Measurements from ENCODE around the gene COMMD6. TPM values are rescaled to one million over a fixed set of nuclear protein-coding genes. Genes with fewer than 3 reads are reported as not detected.
A peak's percentile ranks its signal among the peaks of the same experiment; 100 is the strongest.

COMMD6 gene
- total and polyA plus RNA-seq, 2 of the 4 experiments (the other 2 are of a cell fraction) = 63.5 to 144 TPM

GRCh38 chr13:75544681-75545330, 7.2 kb upstream of the COMMD6 start:
- H2BK5ac ChIP-seq (ENCODE audit: low read depth, low read length, poor library complexity, severe bottlenecking) = no peak overlapping the region
- dilution Hi-C loops (cut with HindIII; ENCODE audit: low sequenced_read_pairs, unreplicated experiment) (no loop called here), intact Hi-C loops (cut with micrococcal nuclease) (loop anchor here (5.0 kb wide), 1 partner anchor 1248 kb away; no protein-coding TSS in a partner anchor), in situ Hi-C loops (cut with MboI; ENCODE audit: low sequenced_read_pairs) (loop anchor here (5.0 to 10.0 kb wide), 2 partner anchors 63 to 170 kb away; partner anchors contain the start of gene TBC1D4)
- 40% methylated on average over 1 of the region's 10 CpGs; no CpG with 5 or more reads in 1 of the 2 experiments for WGBS, 2 experiments (ENCODE audit: extremely low coverage in 2 of 2, insufficient read length in 1 of 2)
- H2BK20ac ChIP-seq (ENCODE audit: low read depth, low read length) = no peak overlapping the region
- H4K5ac ChIP-seq (ENCODE audit: low read depth, low read length) = no peak overlapping the region
- no peaks in the 10 kb centered on the region for H3K36me3 ChIP-seq (ENCODE audit: control insufficient read depth, insufficient read depth, low read length)
- TF ChIP-seq MAZ (IDR thresholded peaks at IDR 0.05; ENCODE audit: borderline replicate concordance, low read depth, low read length) = no peak
- peak; percentile 90 for TF ChIP-seq CEBPB (IDR thresholded peaks at IDR 0.05; ENCODE audit: low read depth, low read length)
- no peak for TF ChIP-seq RFX5 (IDR thresholded peaks at IDR 0.05; ENCODE audit: low read depth, low read length)
- TF ChIP-seq FOS (IDR thresholded peaks at IDR 0.05; ENCODE audit: low read depth, low read length) = no peak
- TF ChIP-seq, protein P1, sequence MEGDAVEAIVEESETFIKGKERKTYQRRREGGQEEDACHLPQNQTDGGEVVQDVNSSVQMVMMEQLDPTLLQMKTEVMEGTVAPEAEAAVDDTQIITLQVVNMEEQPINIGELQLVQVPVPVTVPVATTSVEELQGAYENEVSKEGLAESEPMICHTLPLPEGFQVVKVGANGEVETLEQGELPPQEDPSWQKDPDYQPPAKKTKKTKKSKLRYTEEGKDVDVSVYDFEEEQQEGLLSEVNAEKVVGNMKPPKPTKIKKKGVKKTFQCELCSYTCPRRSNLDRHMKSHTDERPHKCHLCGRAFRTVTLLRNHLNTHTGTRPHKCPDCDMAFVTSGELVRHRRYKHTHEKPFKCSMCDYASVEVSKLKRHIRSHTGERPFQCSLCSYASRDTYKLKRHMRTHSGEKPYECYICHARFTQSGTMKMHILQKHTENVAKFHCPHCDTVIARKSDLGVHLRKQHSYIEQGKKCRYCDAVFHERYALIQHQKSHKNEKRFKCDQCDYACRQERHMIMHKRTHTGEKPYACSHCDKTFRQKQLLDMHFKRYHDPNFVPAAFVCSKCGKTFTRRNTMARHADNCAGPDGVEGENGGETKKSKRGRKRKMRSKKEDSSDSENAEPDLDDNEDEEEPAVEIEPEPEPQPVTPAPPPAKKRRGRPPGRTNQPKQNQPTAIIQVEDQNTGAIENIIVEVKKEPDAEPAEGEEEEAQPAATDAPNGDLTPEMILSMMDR (conservative IDR thresholded peaks at IDR 0.05; ENCODE audit: low read depth, low read length) = no peak
- TF ChIP-seq ELK1 (IDR thresholded peaks at IDR 0.05; ENCODE audit: borderline replicate concordance, low read depth, low read length) = no peak
- TF ChIP-seq CHD1 (IDR thresholded peaks at IDR 0.05; ENCODE audit: low read depth, low read length) = no peak
- no peak for TF ChIP-seq NFE2L2 (IDR thresholded peaks at IDR 0.05; ENCODE audit: low read depth, low read length)
- TF ChIP-seq BHLHE40 (IDR thresholded peaks at IDR 0.05; ENCODE audit: low read depth, low read length) = peak; percentile 69
- TF ChIP-seq, protein P2, sequence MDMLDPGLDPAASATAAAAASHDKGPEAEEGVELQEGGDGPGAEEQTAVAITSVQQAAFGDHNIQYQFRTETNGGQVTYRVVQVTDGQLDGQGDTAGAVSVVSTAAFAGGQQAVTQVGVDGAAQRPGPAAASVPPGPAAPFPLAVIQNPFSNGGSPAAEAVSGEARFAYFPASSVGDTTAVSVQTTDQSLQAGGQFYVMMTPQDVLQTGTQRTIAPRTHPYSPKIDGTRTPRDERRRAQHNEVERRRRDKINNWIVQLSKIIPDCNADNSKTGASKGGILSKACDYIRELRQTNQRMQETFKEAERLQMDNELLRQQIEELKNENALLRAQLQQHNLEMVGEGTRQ (IDR thresholded peaks at IDR 0.05; ENCODE audit: low read depth, low read length) = no peak
- no peak for TF ChIP-seq RCOR1 (IDR thresholded peaks at IDR 0.05; ENCODE audit: insufficient replicate concordance, low read length)
- no peak overlapping the region for H2AK5ac ChIP-seq (ENCODE audit: low read depth, low read length)
- H3K4me1 ChIP-seq (ENCODE audit: control insufficient read depth, insufficient read depth, low read length) = peaks cover 3% of the 10 kb centered on the region; the same call in 1 of the 2 replicates
- DNase-seq (peak; percentile 90), ATAC-seq (ENCODE audit: low read depth) (peak; percentile 5; the same call in 1 of the 2 replicates)
- H3K23ac ChIP-seq (ENCODE audit: low read depth, low read length) = no peak overlapping the region
- no peak overlapping the region for H4K91ac ChIP-seq (ENCODE audit: insufficient read depth, low read depth, low read length)
- H2AFZ ChIP-seq (replicated peaks; ENCODE audit: low read length, poor library complexity) = no peak overlapping the region
- no peak overlapping the region for H2BK120ac ChIP-seq (ENCODE audit: low read depth, low read length)
- H4K8ac ChIP-seq (ENCODE audit: low read depth in 2 of 2, low read length in 2 of 2) = peak overlapping the region in 1 of 2 experiments; percentile 65; a peak in 2 of 4 replicates
- peak overlapping the region; percentile 60; the same call in 1 of the 2 replicates for H3K27ac ChIP-seq (ENCODE audit: insufficient read depth, low read length)
- H3K56ac ChIP-seq (ENCODE audit: extremely low read depth, insufficient read depth, low read length) = no peak overlapping the region
- no peak overlapping the region for H2AK9ac ChIP-seq (replicated peaks; ENCODE audit: low read depth, low read length, poor library complexity)
- no peaks in the 10 kb centered on the region for H3K27me3 ChIP-seq (ENCODE audit: control insufficient read depth, insufficient read depth, low read length)
- ChIA-PET CTCF (interaction anchor here (0.6 kb wide), 1 partner anchor 123 kb away, joined by 3 read pairs; no protein-coding TSS in a partner anchor), POLR2A (ENCODE audit: unreplicated experiment) (no interaction called here)
- no peak overlapping the region for H3K14ac ChIP-seq (replicated peaks; ENCODE audit: low read depth, low read length)
- peaks cover under 1 to 6% of the 10 kb centered on the region in 2 experiments; a peak in 2 of 4 replicates for H3K79me1 ChIP-seq (ENCODE audit: low read depth in 1 of 2, low read length in 2 of 2)
- no peak overlapping the region for H3K4me2 ChIP-seq (ENCODE audit: low read depth, low read length)
- no peak overlapping the region for H3K9ac ChIP-seq (ENCODE audit: low read depth, low read length)
- H3K9me1 ChIP-seq (ENCODE audit: insufficient read depth, low read length) = peaks cover 3% of the 10 kb centered on the region; the same call in 1 of the 2 replicates
- H3K4me3 ChIP-seq (ENCODE audit: insufficient read depth, low read depth, low read length) = no peak overlapping the region
- BruUV-seq (replicated peaks) = no TSS peak
- no peak overlapping the region for H3K4ac ChIP-seq (ENCODE audit: low read depth, low read length)
- H2BK15ac ChIP-seq (ENCODE audit: low read depth, low read length) = no peak overlapping the region
- no peak overlapping the region; the same call in 1 of the 2 replicates for H3K18ac ChIP-seq (ENCODE audit: low read depth, low read length)
- H4K20me1 ChIP-seq (ENCODE audit: insufficient read depth, low read length) = no peaks in the 10 kb centered on the region
- no peaks in the 10 kb centered on the region for H3K9me3 ChIP-seq (ENCODE audit: control insufficient read depth, insufficient read depth, low read length)

All from IMR-90 (cell line).